Esophagus (tissue), 2 donors: Measurements from ENCODE around the gene RAVER2. TPM values are rescaled to one million over a fixed set of nuclear protein-coding genes. Genes with fewer than 3 reads are reported as not detected.

Source experiments
- polyA plus RNA-seq, 2 donors: library from polyadenylated mRNA; stranded (reverse); fragments of 200-250 nt; gene quantifications; one replicate each; pipeline ENCODE4 v1.2.3, GENCODE V29; 2013
- donor health status: healthy with polysubstance abuse.
- donor health status: Bipolar disorder and iron deficiency.

Gene RAVER2
- polyA plus RNA-seq, 2 donors, result 4.4 to 7.3 TPM

Other genes with a start within 250 kb of the RAVER2 start
- gene JAK1, start 221.5 kb downstream of the RAVER2 start, polyA plus RNA-seq, result 10 to 100 TPM; 13.1 to 20.9 TPM